IPS-NIHi11 (cell line): Measurements from ENCODE around the gene OR52E1.

Experiments used
- DNase-seq: peaks from one replicate; pipeline ENCODE4 v3.0.0; 2012; ENCODE audit warnings: mixed read lengths, low spot score

Gene OR52E1

GRCh38 chr11:5117588-5117987, 48.2 kb downstream of the OR52E1 start:
- DNase-seq: no peak

GRCh38 chr11:5118893-5119292, 49.5 kb downstream of the OR52E1 start:
- DNase-seq: no peak
